Anterior cingulate cortex (tissue), 58 donors: ENCODE measurements around the gene FBLN1.
A peak's percentile ranks its signal among the peaks of the same experiment; 100 is the strongest.
"Not testable (repeated sequence)": the region's sequence is repeated elsewhere in the genome, so short reads cannot be mapped to it uniquely, and the experiment has no call there.

Source experiments
- DNase-seq, 58 donors: peaks; one replicate each; lab custom pipeline; 2025; lab: John Stamatoyannopoulos, UW

The FBLN1 gene

GRCh38 chr22:45579806-45580725, 77.4 kb downstream of the FBLN1 start:
- DNase-seq, result no peak

- no peak for DNase-seq
Measured at GRCh38 chr22:45580726-45581381, 78.2 kb downstream of the FBLN1 start.

DNA sequence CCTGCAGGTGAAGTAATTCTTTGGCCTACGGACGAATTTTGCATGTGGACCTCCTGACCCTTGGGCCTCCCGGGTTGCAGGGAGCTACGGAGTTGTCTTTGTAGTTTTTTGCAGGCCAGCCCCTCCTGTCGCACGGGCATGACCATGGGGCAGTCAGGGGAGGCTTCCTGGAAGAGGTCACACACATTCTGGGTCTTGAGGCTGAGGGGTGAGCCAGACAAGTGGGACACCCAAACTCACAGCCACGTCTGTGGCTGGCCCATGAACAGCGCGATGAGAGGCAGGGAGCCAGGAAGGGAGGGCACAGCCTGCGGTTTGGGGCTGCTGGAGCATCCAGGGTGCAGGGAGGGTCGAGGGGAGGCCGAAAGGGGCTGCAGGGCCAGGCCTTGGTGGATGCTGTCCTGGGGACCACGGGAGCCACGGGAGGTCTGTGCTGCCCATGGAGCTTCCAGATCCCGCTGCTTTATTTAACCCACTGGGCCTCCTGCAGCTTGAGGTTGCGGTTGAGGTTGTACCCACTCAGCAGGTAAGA, 78.9 kb downstream of the FBLN1 start:
- no peak for DNase-seq

DNA sequence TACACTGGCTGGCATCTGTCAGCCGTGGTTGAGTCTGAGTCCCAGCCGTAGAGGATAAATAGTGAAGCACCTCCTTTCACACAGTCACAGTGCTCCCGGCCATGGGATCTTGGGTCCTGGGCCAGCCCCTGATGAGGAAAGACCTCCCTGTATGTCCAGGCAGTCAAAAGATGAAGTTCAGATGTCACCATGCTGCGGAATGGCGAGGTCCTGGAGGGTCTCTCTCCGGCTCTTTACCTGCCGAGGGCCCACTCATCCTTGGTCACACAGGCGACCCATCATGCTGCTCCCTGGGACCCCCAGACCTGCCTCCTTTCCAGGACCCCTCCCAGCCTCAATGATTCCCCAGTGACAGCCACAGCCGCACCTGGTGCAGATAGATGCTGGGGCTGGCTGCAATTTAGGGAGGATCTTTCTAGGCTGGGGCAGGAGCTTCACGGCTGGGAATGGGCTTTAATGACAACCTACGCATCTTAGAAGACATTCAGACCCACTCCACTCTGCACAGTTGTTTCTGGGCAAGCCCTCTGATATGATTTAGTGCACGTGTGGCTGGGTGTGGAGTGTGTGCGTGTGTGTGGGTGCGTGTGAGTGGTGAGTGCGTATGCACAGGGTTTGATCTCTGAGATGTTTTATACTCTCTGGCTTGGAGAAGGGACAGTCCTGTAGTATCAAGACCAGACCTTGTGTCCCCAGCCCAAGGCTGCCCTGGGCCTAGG, 79.7 kb downstream of the FBLN1 start:
- no peak for DNase-seq

DNA sequence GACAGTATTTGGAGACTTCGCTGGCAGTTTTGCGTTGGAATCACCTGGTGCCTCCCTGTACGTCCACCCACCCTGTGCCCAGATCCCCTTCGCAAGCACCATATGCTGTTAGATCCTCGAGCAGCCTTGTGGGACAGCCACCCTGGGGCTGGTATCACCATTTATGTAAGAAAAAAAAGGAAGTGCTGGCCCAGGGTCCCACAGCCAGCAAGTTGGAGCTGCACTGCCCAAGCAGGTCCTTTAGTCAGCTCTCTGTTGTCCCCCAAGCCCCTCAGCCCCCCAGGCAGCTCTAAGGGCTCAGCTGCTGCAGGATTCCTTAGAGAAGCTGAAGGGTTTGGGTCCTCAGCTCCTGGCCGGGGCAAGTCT, 80.3 kb downstream of the FBLN1 start:
- no peak for DNase-seq

DNA sequence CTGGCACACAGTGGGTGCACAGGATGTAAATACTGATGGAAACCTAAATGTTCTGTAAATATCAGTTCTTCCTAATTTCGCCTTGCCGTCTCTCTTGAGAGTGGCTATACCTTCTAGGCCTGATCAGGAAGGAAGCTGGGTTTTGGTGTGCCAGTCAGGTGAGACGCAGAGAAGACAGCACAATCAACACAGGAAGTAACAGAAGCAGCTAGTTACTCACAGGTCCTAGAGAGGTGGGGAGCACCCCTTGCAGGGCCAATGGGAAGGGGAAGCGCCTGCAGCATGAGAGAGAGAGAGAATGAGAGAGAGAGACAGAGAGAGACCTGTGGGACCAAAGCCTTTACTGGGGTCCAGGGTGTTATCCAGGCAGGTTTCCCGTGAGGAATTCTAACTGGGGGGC, 80.8 kb downstream of the FBLN1 start:
- no peak for DNase-seq

- DNase-seq, result peak in 13 of 58 donors; percentile 3 to 38 (median 15)
Measured at GRCh38 chr22:45584121-45584570, 81.5 kb downstream of the FBLN1 start.

DNA sequence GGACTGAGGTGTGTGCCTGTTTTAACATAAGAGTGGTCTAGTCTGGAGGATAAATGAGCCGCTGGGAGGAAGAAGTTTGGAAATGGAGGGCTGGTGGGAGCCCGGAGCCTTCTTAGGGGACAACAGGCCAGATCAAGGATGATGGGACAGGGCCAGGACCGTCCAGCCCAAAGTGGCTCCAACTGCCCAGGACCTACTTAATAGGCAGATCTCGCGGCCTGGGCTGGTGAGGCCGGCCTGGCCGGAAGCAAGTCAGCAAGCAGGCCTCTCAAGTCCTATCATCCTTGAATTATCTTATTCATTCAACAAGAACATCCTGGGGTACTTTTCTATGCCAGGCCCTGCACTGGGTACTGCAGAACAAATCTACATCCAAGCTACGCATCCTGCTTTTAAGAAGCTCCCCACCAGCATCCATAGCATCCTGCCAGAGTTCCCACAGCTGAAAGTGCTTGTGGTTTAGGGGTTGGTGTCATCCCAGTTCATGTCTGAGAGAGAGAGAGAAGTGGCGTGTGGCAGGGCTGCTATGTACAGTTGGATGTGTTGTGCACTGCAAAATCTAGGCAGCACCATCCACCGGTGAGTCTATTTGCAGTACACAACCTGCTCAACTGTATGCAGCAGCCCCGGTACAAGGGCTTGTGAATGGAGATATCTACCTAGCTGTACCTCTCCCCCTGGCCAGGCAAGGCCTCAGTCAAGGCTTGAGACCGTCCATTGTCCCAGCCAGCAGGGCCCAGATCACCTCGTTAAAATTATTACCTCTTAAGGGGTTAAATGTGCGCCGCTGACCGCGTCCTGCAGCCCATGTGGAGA, 82.1 kb downstream of the FBLN1 start:
- DNase-seq, result no peak

DNA sequence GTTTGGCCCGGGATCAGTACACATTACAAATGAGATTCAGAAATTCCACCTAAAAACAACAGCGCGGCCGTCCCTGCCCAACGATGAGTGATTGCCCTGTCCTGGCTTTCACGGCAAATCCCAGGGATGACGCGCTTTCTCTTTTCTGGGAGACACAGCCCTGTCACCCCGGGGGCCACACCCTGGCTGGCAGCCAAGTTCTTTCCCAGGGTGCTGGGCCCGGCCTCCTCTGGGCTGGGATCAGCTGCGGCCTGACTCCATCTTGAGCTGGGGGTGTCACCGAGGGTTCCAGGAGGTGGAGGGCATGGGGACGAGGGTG, 82.7 kb downstream of the FBLN1 start:
- DNase-seq, result peak in 1 of 58 donors; percentile 11

DNA sequence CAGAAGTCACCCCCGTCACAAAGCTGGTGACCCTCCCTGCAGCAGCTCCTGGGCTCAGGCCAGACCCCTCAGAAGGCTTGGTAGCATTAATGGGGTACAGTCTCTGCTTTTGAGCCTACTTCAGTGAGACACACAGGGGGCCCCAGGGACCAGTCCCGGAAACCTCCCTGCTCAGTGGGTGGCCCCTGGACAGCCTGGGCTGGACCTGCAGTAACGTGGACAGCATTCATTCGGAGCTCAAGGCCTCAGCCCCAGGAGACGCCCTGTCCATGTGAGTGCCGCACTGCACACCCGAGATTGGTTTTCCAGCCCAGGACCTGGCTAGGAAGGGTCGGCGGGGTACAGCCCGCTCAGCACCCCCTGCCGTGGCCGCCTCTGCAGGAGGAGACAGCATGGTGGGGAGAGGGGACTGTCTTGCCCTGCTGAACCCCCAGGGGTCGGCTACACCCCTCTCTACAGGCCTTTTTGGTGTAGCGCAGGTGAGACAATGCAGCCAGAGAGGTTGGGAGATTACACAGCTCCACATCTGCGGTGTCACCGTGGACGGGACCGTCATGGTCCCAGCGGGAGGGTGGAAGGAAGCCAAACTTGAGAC, 83.4 kb downstream of the FBLN1 start:
- DNase-seq, result no peak

GRCh38 chr22:45586651-45587405, 84.1 kb downstream of the FBLN1 start:
- no peak for DNase-seq

DNA sequence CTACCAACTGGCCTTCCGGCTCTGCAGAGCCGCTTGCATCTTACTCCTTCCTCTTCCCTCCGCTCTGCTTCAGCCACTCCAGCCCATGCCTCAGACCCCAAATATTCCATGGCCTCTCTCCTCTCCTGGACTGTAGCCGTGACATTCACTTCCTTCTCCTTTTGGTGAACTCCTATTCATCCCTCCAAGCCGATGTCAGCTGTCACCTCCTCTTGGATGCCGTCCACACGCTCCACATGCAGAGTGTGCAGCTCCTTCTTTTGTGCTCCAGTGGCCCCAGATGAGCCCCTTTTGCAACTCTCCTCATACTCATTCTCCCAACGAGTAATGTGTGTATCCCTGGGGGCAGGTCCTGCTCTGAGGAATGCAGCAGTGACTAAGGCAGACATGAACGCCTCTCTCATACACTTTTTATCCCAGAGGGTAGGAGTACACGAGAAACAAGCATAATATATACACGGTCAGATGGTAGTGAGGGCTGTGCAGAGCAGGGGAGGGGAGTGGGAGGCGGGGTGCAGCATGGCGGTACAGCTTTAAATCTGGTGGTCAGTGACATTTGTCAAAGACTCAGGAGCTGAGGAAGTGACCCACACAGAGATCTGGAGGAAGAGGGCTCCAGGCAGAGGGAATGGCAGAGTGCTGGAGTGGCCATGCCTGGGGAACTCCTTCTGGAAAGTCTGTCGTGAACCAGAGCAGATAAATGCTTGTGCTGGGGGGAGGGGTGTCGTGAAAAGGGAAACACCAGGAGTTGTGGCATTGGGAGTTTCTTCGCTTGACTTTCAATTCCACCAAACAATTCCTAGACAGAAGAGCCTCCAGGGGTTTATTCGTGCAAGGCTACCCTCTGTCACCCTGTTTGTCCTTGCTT, 85.2 kb downstream of the FBLN1 start:
- DNase-seq, result no peak

DNA sequence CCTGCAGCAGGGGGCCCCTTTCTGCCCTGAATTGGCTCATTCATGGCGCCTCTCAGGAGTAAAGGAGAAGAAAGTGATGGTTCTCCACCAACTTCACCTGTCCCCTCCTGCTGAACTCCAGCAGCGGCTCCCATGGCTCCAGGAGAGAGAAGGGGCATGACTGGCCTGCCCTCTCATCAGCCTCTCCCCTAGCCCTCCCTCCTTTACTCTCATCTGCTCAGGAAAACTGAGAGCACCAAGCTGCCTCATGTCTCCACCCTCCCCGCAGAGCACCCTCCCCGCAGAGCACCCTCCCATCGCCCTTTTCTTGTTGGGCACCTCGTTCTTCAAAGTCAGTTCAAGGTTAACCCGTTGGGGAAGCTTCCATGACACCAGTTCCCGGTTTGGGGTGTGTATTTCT, 86.9 kb downstream of the FBLN1 start:
- no peak for DNase-seq

- DNase-seq, result no peak
Measured at GRCh38 chr22:45590262-45590661, 87.6 kb downstream of the FBLN1 start.

- not testable (repeated sequence) for DNase-seq
Measured at GRCh38 chr22:45591633-45592213, 89.0 kb downstream of the FBLN1 start.

- DNase-seq, result no peak
Measured at GRCh38 chr22:45594123-45594941, 91.6 kb downstream of the FBLN1 start.
